HepG2 (cell line): Measurements from ENCODE around the gene FBP1. TPM values are rescaled to one million over a fixed set of nuclear protein-coding genes. Genes with fewer than 3 reads are reported as not detected.

Experiments used
- DMAP1 ChIP-seq: IDR thresholded peaks from 2 replicates; pipeline ENCODE4 v1.6.1; 2016
- HDAC1 ChIP-seq: sonication (generic); formaldehyde crosslinking; IDR thresholded peaks from 2 replicates; pipeline ENCODE4 v1.5.1; 2020; ENCODE audit warnings: mild to moderate bottlenecking, missing genetic modification reagents
- HOXA5 ChIP-seq: sonication (generic); formaldehyde crosslinking; IDR thresholded peaks from 2 replicates; pipeline ENCODE4 v1.4.0; 2020; ENCODE audit warnings: missing genetic modification reagents
- KDM3A ChIP-seq: IDR thresholded peaks from 2 replicates; pipeline ENCODE4 v1.6.1; 2018; ENCODE audit warnings: low read depth, missing compliant biosample characterization
- KLF13 ChIP-seq: sonication (generic); formaldehyde crosslinking; IDR thresholded peaks from 2 replicates; pipeline ENCODE4 v1.4.0; 2020; ENCODE audit warnings: mild to moderate bottlenecking, missing genetic modification reagents
- MAF1 ChIP-seq: sonication (generic); formaldehyde crosslinking; IDR thresholded peaks from 2 replicates; pipeline ENCODE4 v1.5.0; 2020; ENCODE audit warnings: missing genetic modification reagents, borderline replicate concordance
- MED13 ChIP-seq: sonication (generic); formaldehyde crosslinking; IDR thresholded peaks from 2 replicates; pipeline ENCODE4 v1.5.0; 2020; ENCODE audit warnings: missing genetic modification reagents
- RNF2 ChIP-seq: fragments of 450-650 bp; conservative IDR thresholded peaks from 2 replicates; pipeline ENCODE4 v1.6.1; 2016; ENCODE audit warnings: low read depth
- SALL1 ChIP-seq: sonication (generic); formaldehyde crosslinking; IDR thresholded peaks from 2 replicates; pipeline ENCODE4 v1.8.0; 2022; ENCODE audit warnings: mild to moderate bottlenecking, missing genetic modification reagents
- SMC3 ChIP-seq: IDR thresholded peaks from 2 replicates; pipeline ENCODE4 v1.6.1; 2011; ENCODE audit warnings: low read length, improper control_type of control experiment
- SRF ChIP-seq: IDR thresholded peaks from 2 replicates; pipeline ENCODE4 v1.6.1; 2011; ENCODE audit warnings: mild to moderate bottlenecking, low read depth, low read length, moderate library complexity
- YEATS4 ChIP-seq: sonication (generic); formaldehyde crosslinking; IDR thresholded peaks from 2 replicates; pipeline ENCODE4 v1.4.0; 2020; ENCODE audit warnings: missing genetic modification reagents, borderline replicate concordance
- ZKSCAN1 ChIP-seq: fragments of 150-350 bp; IDR thresholded peaks from 2 replicates; pipeline ENCODE4 v1.6.1; 2014; ENCODE audit warnings: low read length
- ZNF256 ChIP-seq: sonication (generic); formaldehyde crosslinking; conservative IDR thresholded peaks from 2 replicates; pipeline ENCODE4 v1.4.0; 2020; ENCODE audit warnings: missing genetic modification reagents
- ZNF614 ChIP-seq: IDR thresholded peaks from 2 replicates; pipeline ENCODE4 v1.6.1; 2018; ENCODE audit warnings: missing biosample characterization, missing genetic modification reagents, inconsistent platforms, borderline replicate concordance
- ZNF737 ChIP-seq: sonication (generic); formaldehyde crosslinking; IDR thresholded peaks from 2 replicates; pipeline ENCODE4 v1.5.0; 2020; ENCODE audit warnings: missing genetic modification reagents, mild to moderate bottlenecking, borderline replicate concordance
- ZNF878 ChIP-seq: sonication (generic); formaldehyde crosslinking; IDR thresholded peaks from 2 replicates; pipeline ENCODE4 v1.8.1; 2023; ENCODE audit warnings: mild to moderate bottlenecking, missing genetic modification reagents, moderate library complexity
- polyA plus RNA-seq, 8 experiments: library from polyadenylated mRNA; depleted of rRNA in 3 of 8; stranded (reverse) in 7 of 8; unstranded in 1 of 8; fragments of >200 nt; fragmentation: Illumina TruSeq in 4 of 8; extraction: Trizol in 4 of 8; gene quantifications; 2 replicates each; pipeline versions ENCODE4 v1.2.1 to v1.2.3, GENCODE V29; 2011 to 2016; ENCODE audit warnings: low read depth in 4 of 8, missing spikeins in 1 of 8, mixed read lengths in 1 of 8; ENCODE audit not compliant: insufficient read depth in 1 of 8
- total RNA-seq, 5 experiments: library from RNA; depleted of rRNA; stranded (reverse); fragments of >200 nt; fragmentation: Illumina TruSeq; extraction: Trizol; gene quantifications; 2 replicates each; pipeline ENCODE4 v1.2.3, GENCODE V29; 2016; ENCODE audit warnings: low read depth in 1 of 5
- TF ChIP-seq, protein P1 (sequence below): IDR thresholded peaks from 2 replicates; pipeline ENCODE4 v1.6.1; 2016; ENCODE audit warnings: low read depth, missing genetic modification reagents, missing compliant biosample characterization
- TF ChIP-seq, protein P2 (sequence below): sonication (generic); formaldehyde crosslinking; IDR thresholded peaks from 2 replicates; pipeline ENCODE4 v1.8.0; 2022; ENCODE audit warnings: missing genetic modification reagents, mild to moderate bottlenecking, moderate library complexity, borderline replicate concordance
- TF ChIP-seq, protein P3 (sequence below): sonication (generic); formaldehyde crosslinking; IDR thresholded peaks from 2 replicates; pipeline ENCODE4 v1.4.0; 2020; ENCODE audit warnings: missing genetic modification reagents, borderline replicate concordance
- TF ChIP-seq, protein P4 (sequence below): sonication (generic); formaldehyde crosslinking; IDR thresholded peaks from 2 replicates; pipeline ENCODE4 v1.5.0; 2020; ENCODE audit warnings: missing genetic modification reagents, mild to moderate bottlenecking, borderline replicate concordance

Gene FBP1
- total and polyA plus RNA-seq, 2 of the 13 experiments (the other 11 are each of a cell fraction or from before 2014, with no cell fraction given) = 0.29 to 0.53 TPM

DNA sequence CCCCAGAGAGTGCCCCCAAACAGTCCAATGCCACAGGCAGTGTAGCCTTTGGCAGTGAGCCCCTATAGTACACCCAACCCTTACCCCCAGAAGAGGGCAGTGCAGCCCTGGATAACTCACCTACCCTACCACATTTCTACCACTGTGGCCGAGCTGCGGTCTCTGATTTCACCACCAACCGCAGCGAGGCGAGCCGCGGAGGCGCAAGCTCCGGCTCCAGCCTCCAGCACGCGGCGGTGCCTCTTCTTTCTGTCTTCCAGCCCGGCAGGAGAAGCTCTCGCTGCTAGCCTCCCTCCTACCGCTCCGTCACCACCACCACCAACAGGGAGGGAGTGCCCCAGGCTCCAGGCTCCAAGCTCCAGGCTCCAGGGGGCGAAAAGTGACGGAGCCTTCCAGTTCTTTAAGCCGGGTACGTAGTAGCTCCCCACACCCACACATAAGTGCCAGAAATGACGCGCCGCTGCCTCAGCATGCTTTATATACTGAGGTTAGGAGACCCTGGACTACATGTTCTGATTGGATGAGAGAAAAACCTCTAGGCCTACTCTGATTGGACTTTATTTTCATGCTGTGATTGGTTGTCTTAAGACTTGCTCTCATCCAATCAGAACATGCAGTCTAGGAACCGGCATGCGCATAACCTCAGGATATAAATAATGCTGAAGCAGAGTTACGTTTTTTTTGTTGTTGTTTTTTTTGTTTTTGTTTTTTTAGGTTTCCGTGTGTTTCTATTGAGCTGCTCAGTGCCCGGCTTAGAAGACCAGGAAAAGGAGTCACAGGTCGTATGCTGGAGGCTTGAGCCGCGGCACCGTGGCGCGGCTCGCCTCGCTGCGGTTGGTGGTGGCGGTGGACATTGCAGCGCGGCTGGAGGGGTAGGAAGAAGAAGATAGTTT is 84.6 kb downstream of the FBP1 start, which contains the start of gene PCAT7 (continued):
- TF ChIP-seq, protein P1, sequence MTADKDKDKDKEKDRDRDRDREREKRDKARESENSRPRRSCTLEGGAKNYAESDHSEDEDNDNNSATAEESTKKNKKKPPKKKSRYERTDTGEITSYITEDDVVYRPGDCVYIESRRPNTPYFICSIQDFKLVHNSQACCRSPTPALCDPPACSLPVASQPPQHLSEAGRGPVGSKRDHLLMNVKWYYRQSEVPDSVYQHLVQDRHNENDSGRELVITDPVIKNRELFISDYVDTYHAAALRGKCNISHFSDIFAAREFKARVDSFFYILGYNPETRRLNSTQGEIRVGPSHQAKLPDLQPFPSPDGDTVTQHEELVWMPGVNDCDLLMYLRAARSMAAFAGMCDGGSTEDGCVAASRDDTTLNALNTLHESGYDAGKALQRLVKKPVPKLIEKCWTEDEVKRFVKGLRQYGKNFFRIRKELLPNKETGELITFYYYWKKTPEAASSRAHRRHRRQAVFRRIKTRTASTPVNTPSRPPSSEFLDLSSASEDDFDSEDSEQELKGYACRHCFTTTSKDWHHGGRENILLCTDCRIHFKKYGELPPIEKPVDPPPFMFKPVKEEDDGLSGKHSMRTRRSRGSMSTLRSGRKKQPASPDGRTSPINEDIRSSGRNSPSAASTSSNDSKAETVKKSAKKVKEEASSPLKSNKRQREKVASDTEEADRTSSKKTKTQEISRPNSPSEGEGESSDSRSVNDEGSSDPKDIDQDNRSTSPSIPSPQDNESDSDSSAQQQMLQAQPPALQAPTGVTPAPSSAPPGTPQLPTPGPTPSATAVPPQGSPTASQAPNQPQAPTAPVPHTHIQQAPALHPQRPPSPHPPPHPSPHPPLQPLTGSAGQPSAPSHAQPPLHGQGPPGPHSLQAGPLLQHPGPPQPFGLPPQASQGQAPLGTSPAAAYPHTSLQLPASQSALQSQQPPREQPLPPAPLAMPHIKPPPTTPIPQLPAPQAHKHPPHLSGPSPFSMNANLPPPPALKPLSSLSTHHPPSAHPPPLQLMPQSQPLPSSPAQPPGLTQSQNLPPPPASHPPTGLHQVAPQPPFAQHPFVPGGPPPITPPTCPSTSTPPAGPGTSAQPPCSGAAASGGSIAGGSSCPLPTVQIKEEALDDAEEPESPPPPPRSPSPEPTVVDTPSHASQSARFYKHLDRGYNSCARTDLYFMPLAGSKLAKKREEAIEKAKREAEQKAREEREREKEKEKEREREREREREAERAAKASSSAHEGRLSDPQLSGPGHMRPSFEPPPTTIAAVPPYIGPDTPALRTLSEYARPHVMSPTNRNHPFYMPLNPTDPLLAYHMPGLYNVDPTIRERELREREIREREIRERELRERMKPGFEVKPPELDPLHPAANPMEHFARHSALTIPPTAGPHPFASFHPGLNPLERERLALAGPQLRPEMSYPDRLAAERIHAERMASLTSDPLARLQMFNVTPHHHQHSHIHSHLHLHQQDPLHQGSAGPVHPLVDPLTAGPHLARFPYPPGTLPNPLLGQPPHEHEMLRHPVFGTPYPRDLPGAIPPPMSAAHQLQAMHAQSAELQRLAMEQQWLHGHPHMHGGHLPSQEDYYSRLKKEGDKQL (CRISPR knock-in tag) = 0 out of 2 replicates have a peak, but pooled peaks have one; percentile 15
- TF ChIP-seq ZNF737 (CRISPR knock-in tag) (no peak), ZKSCAN1 (no peak), HOXA5 (no peak), KDM3A (CRISPR knock-in tag) (peak; percentile 76; the same call in 1 of the 2 replicates), YEATS4 (CRISPR knock-in tag) (peak; percentile 66; the same call in 1 of the 2 replicates), SALL1 (CRISPR knock-in tag) (peak; percentile 76), SRF (no peak), HDAC1 (peak; percentile 86), RNF2 (no peak), SMC3 (peak; percentile 48), ZNF878 (CRISPR knock-in tag) (no peak), ZNF256 (CRISPR knock-in tag) (no peak), MAF1 (no peak), DMAP1 (CRISPR knock-in tag) (peak; percentile 76; the same call in 1 of the 2 replicates), MED13 (CRISPR knock-in tag) (no peak), KLF13 (CRISPR knock-in tag) (no peak), ZNF614 (CRISPR knock-in tag) (no peak)
- TF ChIP-seq, protein P2, sequence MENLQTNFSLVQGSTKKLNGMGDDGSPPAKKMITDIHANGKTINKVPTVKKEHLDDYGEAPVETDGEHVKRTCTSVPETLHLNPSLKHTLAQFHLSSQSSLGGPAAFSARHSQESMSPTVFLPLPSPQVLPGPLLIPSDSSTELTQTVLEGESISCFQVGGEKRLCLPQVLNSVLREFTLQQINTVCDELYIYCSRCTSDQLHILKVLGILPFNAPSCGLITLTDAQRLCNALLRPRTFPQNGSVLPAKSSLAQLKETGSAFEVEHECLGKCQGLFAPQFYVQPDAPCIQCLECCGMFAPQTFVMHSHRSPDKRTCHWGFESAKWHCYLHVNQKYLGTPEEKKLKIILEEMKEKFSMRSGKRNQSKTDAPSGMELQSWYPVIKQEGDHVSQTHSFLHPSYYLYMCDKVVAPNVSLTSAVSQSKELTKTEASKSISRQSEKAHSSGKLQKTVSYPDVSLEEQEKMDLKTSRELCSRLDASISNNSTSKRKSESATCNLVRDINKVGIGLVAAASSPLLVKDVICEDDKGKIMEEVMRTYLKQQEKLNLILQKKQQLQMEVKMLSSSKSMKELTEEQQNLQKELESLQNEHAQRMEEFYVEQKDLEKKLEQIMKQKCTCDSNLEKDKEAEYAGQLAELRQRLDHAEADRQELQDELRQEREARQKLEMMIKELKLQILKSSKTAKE (CRISPR knock-in tag) = no peak
- TF ChIP-seq, protein P3, sequence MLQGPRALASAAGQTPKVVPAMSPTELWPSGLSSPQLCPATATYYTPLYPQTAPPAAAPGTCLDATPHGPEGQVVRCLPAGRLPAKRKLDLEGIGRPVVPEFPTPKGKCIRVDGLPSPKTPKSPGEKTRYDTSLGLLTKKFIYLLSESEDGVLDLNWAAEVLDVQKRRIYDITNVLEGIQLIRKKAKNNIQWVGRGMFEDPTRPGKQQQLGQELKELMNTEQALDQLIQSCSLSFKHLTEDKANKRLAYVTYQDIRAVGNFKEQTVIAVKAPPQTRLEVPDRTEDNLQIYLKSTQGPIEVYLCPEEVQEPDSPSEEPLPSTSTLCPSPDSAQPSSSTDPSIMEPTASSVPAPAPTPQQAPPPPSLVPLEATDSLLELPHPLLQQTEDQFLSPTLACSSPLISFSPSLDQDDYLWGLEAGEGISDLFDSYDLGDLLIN = no peak
- TF ChIP-seq, protein P4, sequence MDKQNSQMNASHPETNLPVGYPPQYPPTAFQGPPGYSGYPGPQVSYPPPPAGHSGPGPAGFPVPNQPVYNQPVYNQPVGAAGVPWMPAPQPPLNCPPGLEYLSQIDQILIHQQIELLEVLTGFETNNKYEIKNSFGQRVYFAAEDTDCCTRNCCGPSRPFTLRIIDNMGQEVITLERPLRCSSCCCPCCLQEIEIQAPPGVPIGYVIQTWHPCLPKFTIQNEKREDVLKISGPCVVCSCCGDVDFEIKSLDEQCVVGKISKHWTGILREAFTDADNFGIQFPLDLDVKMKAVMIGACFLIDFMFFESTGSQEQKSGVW (CRISPR knock-in tag) = no peak
